VCaP (cell line): ENCODE measurements around the gene XIAP.
"Not testable (repeated sequence)": the region's sequence is repeated elsewhere in the genome, so short reads cannot be mapped to it uniquely, and the experiment has no call there.

Source experiments
- H3K27ac ChIP-seq: fragments of 450-650 bp; 2 replicates; pipeline ENCODE4 v1.5.1; 2017
- CTCF ChIP-seq: fragments of 450-650 bp; conservative IDR thresholded peaks from 2 replicates; pipeline ENCODE4 v1.5.1; 2017; ENCODE audit warnings: mild to moderate bottlenecking, moderate library complexity

Gene XIAP

GRCh38 chrX:123876177-123876576, 16.3 kb downstream of the XIAP start:
- TF ChIP-seq CTCF = no peak

GRCh38 chrX:123876844-123877243, 17.0 kb downstream of the XIAP start:
- TF ChIP-seq CTCF = no peak
- H3K27ac ChIP-seq = no peak overlapping the region

More at GRCh38 chrX:123876177-123876576, 16.3 kb downstream of the XIAP start:
- no peak overlapping the region for H3K27ac ChIP-seq

- TF ChIP-seq CTCF = no peak
These were observed 18.4 kb downstream of the XIAP start for GRCh38 chrX:123878252-123878721.

GRCh38 chrX:123881330-123881729, 21.5 kb downstream of the XIAP start:
- H3K27ac ChIP-seq = peak overlapping the region; percentile 54
- TF ChIP-seq CTCF = no peak

More at GRCh38 chrX:123878252-123878721, 18.4 kb downstream of the XIAP start:
- H3K27ac ChIP-seq = no peak overlapping the region

- TF ChIP-seq CTCF = no peak
- H3K27ac ChIP-seq = peak overlapping the region; percentile 54; the same call in 1 of the 2 replicates
These were observed 22.5 kb downstream of the XIAP start for GRCh38 chrX:123882391-123882790.

GRCh38 chrX:123884809-123885408, 25.1 kb downstream of the XIAP start:
- TF ChIP-seq CTCF = peak; percentile 53
- no peak overlapping the region for H3K27ac ChIP-seq

- H3K27ac ChIP-seq = no peak overlapping the region
These were observed 39.8 kb downstream of the XIAP start for GRCh38 chrX:123899701-123900100.

GRCh38 chrX:123903261-123903660, 43.4 kb downstream of the XIAP start:
- not testable (repeated sequence) for H3K27ac ChIP-seq

More at GRCh38 chrX:123899701-123900100, 39.8 kb downstream of the XIAP start:
- TF ChIP-seq CTCF = no peak
